Glomerular visceral epithelial cell (primary cell): ENCODE measurements around the gene MRAS.

Source experiments
- DNase-seq: peaks from one replicate; pipeline ENCODE4 v3.0.0-alpha.2; 2016; ENCODE audit errors: extremely low spot score

Gene MRAS

DNA sequence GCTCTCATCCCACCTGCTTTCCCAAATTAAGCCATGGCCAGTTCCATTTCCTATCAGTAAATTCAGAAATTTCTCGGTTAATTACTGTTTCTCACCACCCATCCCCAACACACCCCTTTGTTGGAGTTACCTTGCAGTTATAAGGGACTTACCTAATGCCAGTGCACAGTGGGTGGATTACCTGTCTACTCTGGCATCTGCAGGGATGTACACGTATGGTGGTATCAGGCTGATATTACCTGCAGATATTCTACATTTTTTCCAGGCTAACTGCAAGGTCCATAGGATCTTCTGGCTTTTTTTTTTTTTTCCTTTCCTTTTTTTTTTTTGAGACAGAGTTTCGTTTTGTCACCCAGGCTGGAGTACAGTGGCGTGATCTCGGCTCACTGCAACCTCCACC, 7.9 kb upstream of the MRAS start:
- no peak for DNase-seq

DNA sequence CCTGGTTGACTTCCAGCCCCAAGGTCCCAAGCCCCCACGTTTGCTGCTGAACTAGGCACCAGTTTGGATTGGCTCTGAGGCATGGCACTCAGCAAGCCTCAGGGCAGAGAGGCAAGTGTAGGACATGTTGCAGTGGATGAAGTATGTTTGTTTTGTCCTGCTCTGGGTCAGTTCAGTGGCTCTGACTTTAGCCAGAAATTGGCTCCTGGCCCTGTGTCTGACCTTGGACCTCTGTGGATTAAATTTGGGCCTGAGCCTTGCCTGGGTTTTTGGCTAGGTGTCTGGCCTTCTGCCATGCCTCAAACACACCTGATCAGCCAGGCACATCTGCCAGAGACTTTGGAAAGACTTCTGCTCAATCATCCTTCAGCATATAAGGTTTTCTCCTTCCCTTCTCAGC, 3.6 kb upstream of the MRAS start:
- no peak for DNase-seq

DNA sequence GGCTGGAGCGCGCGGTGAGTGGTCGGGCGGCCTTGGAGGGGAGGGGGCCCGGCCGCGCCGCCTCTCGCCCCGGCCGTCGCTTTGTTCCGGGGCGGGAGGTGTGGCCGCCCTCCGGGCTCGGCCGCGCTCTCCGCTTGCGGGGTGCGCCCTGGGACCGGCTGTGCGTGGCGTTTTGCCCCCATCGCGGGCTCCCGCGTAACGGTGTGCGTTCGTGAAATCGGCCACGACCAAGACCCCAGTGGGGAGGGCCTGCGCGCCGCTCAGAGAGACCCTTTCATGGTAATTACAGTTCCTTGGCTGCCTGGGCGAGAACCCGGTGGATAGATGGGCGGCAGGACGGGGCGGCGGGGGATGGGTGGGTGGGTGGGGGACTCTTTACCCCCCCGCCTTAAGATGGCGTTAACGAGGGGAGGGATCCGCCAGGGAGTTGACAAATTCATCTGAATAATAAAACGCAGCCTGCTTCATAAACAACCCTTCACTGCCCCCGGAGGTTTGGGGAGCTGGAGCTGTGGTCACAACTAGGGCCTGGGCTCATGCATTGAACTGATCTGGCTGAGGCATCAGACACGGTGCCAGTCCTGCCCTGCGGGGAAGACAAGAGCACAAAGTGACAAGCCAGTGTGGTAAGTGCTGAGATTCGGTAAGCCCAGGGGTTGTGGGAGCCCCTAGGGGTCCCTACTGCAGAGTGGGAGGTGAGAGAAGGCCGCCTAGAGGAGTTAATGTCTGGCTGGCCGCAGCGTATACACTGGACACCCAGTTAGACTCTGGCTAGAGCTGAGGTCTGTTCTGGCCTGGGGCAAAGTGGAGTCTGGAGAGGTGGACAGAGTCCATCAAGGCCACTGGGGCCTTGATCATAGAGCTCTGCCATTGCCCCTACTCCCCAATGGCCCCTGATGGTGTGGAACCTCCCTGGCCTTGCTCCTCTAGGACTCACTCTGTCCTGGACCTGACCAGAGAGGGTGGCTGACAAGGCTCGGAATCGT, 668 bp downstream of the MRAS start:
- no peak for DNase-seq

DNA sequence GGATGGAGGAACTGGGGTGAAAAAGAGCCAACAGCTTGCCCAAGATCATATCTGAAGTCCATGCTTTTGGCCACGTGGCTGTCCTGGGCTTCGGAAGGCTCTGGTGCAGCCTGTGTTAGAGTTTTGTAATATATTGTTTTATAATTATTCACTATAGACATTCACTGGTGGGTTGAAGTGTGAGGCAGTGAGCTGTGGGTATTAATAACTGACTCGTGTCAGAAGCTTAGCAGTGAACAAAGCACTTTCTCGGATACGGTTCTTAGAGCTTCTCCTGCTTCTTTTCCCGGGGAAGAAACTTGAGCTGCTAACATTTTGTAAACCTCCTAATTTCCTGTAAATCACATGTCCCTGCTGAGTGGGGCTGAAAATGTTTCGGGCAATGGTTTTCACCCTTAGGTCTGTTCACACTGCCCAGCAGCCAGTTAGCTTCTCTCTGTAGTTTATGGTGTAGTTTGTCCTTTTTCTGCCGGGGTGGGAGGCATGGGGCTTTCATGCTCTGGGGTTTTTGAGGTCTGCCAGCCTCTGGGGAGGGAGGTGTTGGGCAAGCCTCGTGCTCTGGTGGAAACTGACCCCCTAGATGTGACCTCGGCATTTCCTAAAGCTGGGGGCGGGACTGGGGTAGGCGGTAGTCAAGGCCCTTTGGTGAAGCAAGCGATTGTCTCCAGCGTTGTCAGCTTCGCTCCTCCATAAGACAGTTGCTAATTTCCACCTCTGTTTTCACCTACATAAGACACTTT, 1.7 kb downstream of the MRAS start:
- no peak for DNase-seq

GRCh38 chr3:138351151-138351550, 2.8 kb downstream of the MRAS start:
- DNase-seq, result no peak

DNA sequence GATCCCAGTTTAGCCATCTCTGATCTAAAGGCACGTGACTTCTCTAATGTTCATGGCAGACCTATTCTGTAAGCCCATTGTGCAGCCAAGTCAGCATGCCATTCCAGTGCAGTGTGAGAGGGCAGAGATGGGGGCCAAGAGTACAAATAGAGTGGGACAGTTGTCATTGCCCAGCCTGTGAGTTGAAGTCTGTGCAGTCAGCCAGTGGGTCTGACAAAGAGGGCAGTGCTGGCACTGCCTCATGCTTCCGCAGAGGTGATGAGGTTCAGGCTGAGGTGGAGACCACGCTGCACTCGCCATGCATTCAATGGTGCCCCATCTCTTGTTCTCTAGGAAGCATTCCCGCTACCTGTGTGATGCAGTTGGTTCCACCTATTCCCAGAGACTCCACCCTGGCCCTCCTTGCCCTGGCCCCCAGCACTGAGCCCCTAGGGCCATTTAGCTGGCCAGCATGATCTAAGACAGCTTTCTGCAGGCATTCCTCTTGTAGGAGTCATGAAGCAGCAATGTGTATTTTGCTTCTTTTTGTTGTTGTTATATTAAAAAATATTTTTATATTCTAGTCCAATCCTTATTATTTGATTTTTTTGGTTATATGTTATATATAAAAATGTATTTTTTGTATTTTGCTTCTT, 3.7 kb downstream of the MRAS start:
- no peak for DNase-seq

DNA sequence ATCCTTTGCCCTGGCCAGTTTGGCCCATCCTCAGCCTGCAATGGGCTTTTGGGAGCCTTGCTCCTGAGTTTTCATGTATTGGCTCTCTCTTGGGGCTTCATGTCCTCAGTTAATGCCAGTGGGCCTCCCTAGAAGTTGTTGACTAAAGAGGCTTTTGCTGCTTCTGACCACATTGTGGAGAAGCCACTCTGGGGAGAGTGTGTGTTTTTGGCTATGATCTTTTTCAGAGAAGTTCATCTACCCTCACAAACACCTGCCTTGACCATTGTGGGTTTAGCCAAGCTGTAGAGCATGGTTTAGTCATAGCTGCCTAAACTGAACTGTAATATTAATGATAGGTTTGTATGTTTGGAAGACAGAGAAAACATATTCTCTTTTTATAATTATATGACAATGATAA, 6.0 kb downstream of the MRAS start:
- DNase-seq, result no peak

DNA sequence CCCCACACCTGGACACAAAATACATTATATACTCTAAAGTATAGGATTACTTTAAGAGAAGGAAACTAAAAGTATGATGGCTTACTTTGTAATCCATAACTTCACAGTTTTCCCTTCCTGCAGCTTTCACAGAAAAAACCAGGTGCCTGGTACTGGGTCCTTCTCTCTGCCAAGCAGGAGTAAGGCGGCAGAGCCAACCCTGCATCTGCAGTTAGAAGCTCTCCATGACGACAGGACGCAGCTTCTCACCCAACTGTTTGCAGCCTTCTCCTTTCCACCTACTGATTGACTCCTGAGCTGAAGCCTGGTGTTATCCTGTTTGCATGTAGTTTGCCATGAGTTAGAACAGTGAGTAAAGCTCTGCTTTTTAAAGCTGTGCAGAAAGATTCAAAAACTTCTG, 6.7 kb downstream of the MRAS start:
- DNase-seq, result no peak

GRCh38 chr3:138356730-138357405, 8.5 kb downstream of the MRAS start:
- no peak for DNase-seq

DNA sequence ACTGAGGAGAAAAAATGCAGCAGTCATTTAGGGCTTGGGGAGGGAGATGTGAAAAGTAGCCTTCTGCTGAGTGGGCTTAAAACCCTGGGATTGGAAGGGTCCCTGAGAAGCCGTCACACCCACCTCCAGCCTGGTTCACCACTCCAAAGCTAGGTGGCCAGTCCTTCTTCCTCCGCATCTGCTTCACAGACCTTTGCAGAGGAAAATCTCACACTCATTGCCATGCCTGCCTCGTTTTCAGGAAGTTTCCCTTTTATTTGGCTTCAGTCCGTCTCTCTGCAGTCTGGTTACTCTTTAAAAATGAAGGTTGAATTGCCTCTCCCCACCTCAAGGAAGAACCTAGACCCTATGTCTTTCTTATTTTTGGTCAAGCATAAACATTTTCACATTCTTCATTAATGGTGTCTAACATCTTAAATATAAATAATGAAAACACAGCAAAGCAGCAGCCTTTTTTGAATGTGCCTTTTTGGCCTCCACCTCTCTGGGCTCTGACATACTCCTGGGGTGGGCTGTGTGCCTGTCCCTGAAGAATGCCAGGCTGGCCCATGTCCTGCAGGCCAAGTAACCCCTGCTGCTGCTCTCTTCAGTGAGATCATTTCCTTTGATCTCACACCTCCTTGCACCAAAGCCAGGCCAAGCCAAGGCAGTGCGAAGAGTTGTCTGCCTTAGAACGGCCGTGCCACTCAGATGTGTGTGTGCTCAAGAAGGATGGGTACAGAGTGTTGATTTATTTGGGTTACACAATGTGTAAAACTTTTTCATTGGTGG, 11.0 kb downstream of the MRAS start:
- no peak for DNase-seq

- DNase-seq, result no peak
Observed at GRCh38 chr3:138359919-138360868, 11.8 kb downstream of the MRAS start.

DNA sequence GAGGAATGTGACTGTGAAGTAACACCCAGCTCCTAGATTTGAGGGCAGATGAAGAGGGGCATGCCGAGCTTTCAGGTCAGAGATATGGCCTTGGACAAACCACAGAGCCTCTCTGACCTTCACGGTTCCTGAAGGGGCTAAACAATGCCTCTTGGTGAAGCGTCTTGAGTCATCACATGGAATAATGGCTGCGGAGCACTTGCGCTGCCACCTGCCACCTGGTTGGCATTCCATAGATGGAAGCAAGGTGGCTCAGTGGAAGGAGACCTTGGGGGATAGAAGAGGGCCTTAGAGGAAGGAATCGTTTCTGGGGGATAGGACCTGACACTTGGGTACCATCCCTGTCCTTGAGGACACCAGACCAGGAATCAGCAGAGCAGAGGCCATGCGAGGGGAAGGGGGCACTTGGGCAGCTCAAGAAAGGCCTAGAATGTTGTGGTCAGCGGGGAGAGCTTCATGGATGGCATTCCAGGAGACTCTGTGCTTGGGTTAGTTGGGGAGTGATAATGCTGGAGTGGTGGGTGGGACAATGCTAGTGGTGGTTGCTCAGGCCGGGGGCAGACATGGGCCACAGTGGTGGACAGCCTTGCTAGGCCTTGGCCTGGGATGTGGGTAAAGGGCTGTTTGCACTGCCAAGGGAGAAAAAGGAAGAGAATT, 12.6 kb downstream of the MRAS start:
- DNase-seq, result no peak

GRCh38 chr3:138361561-138361971, 13.2 kb downstream of the MRAS start:
- peak; percentile 95 for DNase-seq

DNA sequence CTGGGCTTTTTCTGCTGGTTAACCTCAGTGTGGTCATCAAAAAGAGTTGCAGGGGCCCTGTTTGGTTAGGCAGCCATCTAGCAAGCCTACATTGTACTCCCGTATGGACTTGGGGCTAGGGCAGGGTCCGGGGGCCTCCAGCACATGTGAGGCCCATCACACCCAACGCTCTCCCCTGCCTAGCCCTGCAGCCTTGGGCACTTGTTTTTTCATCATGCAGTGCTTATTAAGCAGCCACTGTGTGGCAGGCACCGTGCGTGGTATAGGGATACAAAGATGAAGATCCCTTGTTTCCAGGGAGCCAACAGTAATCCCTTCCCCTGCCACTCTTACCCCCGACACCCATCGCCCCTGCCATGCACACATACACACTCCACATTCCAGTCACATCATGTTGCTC, 14.2 kb downstream of the MRAS start:
- no peak for DNase-seq

GRCh38 chr3:138363322-138363721, 14.9 kb downstream of the MRAS start:
- DNase-seq, result no peak

GRCh38 chr3:138364356-138365252, 16.2 kb downstream of the MRAS start:
- DNase-seq, result no peak

DNA sequence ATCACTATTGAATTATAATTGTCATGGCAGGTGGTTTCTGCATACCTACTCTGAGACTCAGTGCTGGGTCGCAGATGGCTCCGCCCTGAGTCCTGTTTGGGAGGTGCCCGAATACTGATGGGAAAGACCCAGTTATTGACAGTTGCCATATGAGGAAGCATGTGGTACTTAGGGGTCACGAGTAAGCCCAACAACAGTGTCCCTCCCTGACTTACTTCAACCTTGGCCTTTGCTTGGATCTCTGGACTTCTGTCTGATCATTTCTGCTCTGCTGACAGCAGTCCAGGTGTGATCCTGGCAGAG, 16.8 kb downstream of the MRAS start:
- no peak for DNase-seq

DNA sequence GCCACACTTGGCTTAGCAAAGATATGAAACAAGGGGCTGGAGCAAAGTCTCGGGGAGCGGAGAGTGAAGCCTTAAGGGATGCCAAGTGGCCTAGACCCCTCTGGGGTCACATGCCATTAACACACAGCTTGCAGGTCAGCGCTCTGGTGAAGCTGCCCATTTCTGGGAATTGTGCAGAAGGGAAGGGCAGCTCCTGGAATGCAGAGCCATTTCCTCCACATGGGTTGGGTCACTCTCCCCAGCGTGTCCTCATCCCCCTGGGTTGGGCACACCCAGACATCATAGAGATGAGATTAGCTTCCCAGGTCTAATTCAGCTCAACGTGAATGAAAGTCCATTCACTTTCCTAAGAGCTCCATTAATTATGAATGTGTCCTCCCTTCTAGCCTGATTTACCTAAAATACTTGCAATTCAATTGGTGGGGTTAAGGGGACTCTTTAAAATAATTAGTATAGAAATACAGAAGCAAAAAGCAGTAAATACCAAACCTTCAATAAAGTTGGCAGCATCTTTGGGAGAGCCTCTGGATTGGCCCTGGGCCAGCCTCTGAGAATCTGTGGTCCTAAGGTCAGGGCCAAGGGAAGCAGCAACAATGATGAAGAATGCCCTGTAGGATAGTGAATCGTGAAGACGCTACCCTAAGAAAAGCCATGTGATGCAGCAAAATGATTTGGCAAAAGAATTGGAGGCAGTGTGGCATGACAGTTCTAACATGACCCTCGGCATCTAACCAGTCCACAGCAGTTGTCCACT, 17.8 kb downstream of the MRAS start:
- DNase-seq, result no peak
